Heart right ventricle (tissue), 16 donors: Measurements from ENCODE around the gene GPR37. TPM values are rescaled to one million over a fixed set of nuclear protein-coding genes. Genes with fewer than 3 reads are reported as not detected.

Source experiments
- ATAC-seq, 8 donors: fragments of 200-7000 bp; cut with Tn5 transposase; one replicate each; pipeline ENCODE4 v1.9.1; 2020; ENCODE audit warnings: mild to moderate bottlenecking in 8 of 8, moderate library complexity in 8 of 8, moderate number of reproducible peaks in 1 of 8
- DNase-seq, 2 donors: peaks; one replicate each; pipeline ENCODE4 v3.0.0-alpha.2; 2020
- H3K27ac ChIP-seq, 10 donors: fragments of 200-600 bp; sonication (generic) in 2 of 10; one replicate each; pipeline versions ENCODE4 v1.5.0 to v1.8.0; 2020 to 2022; ENCODE audit warnings: mild to moderate bottlenecking in 3 of 10
- H3K27me3 ChIP-seq, 7 donors: fragments of 200-600 bp; one replicate each; pipeline ENCODE4 v1.8.0; 2021 to 2022; ENCODE audit warnings: mild to moderate bottlenecking in 2 of 7
- H3K36me3 ChIP-seq, 9 donors: fragments of 200-600 bp; sonication (generic) in 1 of 9; one replicate each; pipeline versions ENCODE4 v1.5.0 to v1.8.0; 2020 to 2022; ENCODE audit warnings: mild to moderate bottlenecking in 2 of 9
- H3K4me1 ChIP-seq, 9 donors: fragments of 200-600 bp; sonication (generic) in 1 of 9; one replicate each; pipeline versions ENCODE4 v1.5.0 to v1.8.0; 2020 to 2022; ENCODE audit warnings: mild to moderate bottlenecking in 4 of 9
- H3K4me3 ChIP-seq, 10 donors: fragments of 200-600 bp; sonication (generic) in 2 of 10; one replicate each; pipeline versions ENCODE4 v1.5.0 to v1.8.0; 2020 to 2022; ENCODE audit warnings: mild to moderate bottlenecking in 7 of 10, moderate library complexity in 2 of 10
- H3K9me3 ChIP-seq, 11 donors: fragments of 200-600 bp in 10 of 11; sonication (generic) in 2 of 11; one replicate each; pipeline versions ENCODE4 v1.5.0 to v1.8.0; 2013 to 2022; ENCODE audit warnings: mild to moderate bottlenecking in 2 of 11, control low read depth in 1 of 11, moderate library complexity in 1 of 11
- WGBS, 2 donors: extraction: QIAGEN DNeasy Blood & Tissue Kit; methylation state at CpG; one replicate each; pipeline ENCODE4 v1.1.7; 2013; ENCODE audit warnings: inconsistent platforms in 1 of 2; 5-methylcytosine and 5-hydroxymethylcytosine counted together
- intact Hi-C, 10 donors: fragments of 100-400 bp; cut with DNase I; formaldehyde crosslinking; loops; one replicate each; pipeline versions ENCODE4 v1.11.1 to v1.14.2; 2022
- polyA plus RNA-seq, 2 donors: library from polyadenylated mRNA; stranded (reverse); fragments of 200-250 nt; gene quantifications; one replicate each; pipeline ENCODE4 v1.2.3, GENCODE V29; 2013
- total RNA-seq, 10 donors: library from RNA; stranded (reverse); fragmentation: NEBNext Ultra II Directional in 3 of 10; extraction: Animal tissue kit (Norgen Biotek cat#: 25700) in 3 of 10; gene quantifications; one replicate each; pipeline versions ENCODE4 v1.2.1 to v1.2.4, GENCODE V29; 2021 to 2023
- TF ChIP-seq, protein P1 (sequence below), 9 donors: fragments of 200-600 bp; sonication (generic) in 2 of 9; IDR thresholded peaks; one replicate each; pipeline versions ENCODE4 v1.5.0 to v1.8.0; 2021 to 2022; ENCODE audit warnings: antibody characterized with exemption in 9 of 9, mild to moderate bottlenecking in 5 of 9, moderate library complexity in 1 of 9
- donor health status: Arrhythmogenic right ventricular cardiomyopathy.
- donor health status: ischemic (EF 13 %, LVEDD 7.1; RV severe dilation, severe dysfunction).
- donor health status: healthy with polysubstance abuse.
- donor health status: DM: no; HTN: yes; CAD: no.
- donor health status: DM: no; HTN: no; CAD: no.
- donor health status: ischemic (EF 25% LVEDD 6.9; RV normal size, moderate dysfunction).
- donor health status: ischemic (EF 25% LVEDD 5.7; RV mildly dilated, moderate dysfunction).
- donor health status: healthy.
- donor health status: DM: yes; HTN: yes; CAD: no.
- donor health status: Ischemic cardiomyopathy.
- donor health status: ischemic (EF 35%, LVEDD 5.7; RV mildly dilated, moderate dysfunction).
- donor health status: nonischemic (EF 11% LVEDD 7.7; RV severe dilation, severe dysfunction).
- donor health status: DM: yes; HTN: yes; CAD: no.
- donor health status: PGD.
- donor health status: ischemic (EF 29% LVEDD 5.4; RV normal size, mild dysfunction).
- donor health status: nonischemic (EF 23%, LVEDD 6.1; RV moderate dilation, normal function).

The GPR37 gene
- total and polyA plus RNA-seq, 12 donors, result 0.04 to 0.15 (median 0.09) TPM; not detected in 9

- H3K9me3 ChIP-seq, result no peaks in the 10 kb centered on the region
- no peaks in the 10 kb centered on the region for H3K36me3 ChIP-seq
- no peak overlapping the region for H3K4me3 ChIP-seq
- intact Hi-C loops, result loop anchor here in 6 of 10 donors (5.0 to 10.0 kb wide), 5 partner anchors 608 to 626 kb away; no protein-coding TSS in a partner anchor
- TF ChIP-seq, protein P1, sequence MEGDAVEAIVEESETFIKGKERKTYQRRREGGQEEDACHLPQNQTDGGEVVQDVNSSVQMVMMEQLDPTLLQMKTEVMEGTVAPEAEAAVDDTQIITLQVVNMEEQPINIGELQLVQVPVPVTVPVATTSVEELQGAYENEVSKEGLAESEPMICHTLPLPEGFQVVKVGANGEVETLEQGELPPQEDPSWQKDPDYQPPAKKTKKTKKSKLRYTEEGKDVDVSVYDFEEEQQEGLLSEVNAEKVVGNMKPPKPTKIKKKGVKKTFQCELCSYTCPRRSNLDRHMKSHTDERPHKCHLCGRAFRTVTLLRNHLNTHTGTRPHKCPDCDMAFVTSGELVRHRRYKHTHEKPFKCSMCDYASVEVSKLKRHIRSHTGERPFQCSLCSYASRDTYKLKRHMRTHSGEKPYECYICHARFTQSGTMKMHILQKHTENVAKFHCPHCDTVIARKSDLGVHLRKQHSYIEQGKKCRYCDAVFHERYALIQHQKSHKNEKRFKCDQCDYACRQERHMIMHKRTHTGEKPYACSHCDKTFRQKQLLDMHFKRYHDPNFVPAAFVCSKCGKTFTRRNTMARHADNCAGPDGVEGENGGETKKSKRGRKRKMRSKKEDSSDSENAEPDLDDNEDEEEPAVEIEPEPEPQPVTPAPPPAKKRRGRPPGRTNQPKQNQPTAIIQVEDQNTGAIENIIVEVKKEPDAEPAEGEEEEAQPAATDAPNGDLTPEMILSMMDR (IDR thresholded peaks at IDR 0.05), result no peak
- ATAC-seq (no peak), DNase-seq (no peak)
- WGBS, 2 donors, result 95 to 97% methylated on average over 1 of the region's 1 CpG
- no peak overlapping the region for H3K27ac ChIP-seq
- H3K27me3 ChIP-seq, result peaks cover 0 to 10% (median 0%) of the 10 kb centered on the region in 7 donors
- no peaks in the 10 kb centered on the region for H3K4me1 ChIP-seq
Measured at GRCh38 chr7:124780608-124781007, 15.0 kb upstream of the GPR37 start.

- ATAC-seq, result no peak
- H3K4me1 ChIP-seq, result no peaks in the 10 kb centered on the region
- intact Hi-C loops, result loop anchor here in 6 of 10 donors (5.0 to 10.0 kb wide), 5 partner anchors 608 to 625 kb away; no protein-coding TSS in a partner anchor
- DNase-seq, result no peak
- H3K27me3 ChIP-seq, result peaks cover 0 to 10% (median 0%) of the 10 kb centered on the region in 7 donors
- no peak overlapping the region for H3K27ac ChIP-seq
- H3K36me3 ChIP-seq, result no peaks in the 10 kb centered on the region
- no peaks in the 10 kb centered on the region for H3K9me3 ChIP-seq
- no peak overlapping the region for H3K4me3 ChIP-seq
- TF ChIP-seq, protein P1 (IDR thresholded peaks at IDR 0.05), result no peak
Measured at GRCh38 chr7:124780056-124780455, 14.5 kb upstream of the GPR37 start.

GRCh38 chr7:124779620-124780019, 14.0 kb upstream of the GPR37 start:
- DNase-seq, result no peak
- H3K4me1 ChIP-seq, result no peaks in the 10 kb centered on the region
- intact Hi-C loops, result loop anchor here in 6 of 10 donors (5.0 to 10.0 kb wide), 5 partner anchors 607 to 625 kb away; no protein-coding TSS in a partner anchor
- TF ChIP-seq, protein P1 (IDR thresholded peaks at IDR 0.05), result no peak
- peaks cover 0 to 10% (median 0%) of the 10 kb centered on the region in 7 donors for H3K27me3 ChIP-seq
- no peaks in the 10 kb centered on the region for H3K9me3 ChIP-seq
- H3K36me3 ChIP-seq, result no peaks in the 10 kb centered on the region
- no peak overlapping the region for H3K27ac ChIP-seq
- H3K4me3 ChIP-seq, result no peak overlapping the region
- no peak for ATAC-seq

DNA sequence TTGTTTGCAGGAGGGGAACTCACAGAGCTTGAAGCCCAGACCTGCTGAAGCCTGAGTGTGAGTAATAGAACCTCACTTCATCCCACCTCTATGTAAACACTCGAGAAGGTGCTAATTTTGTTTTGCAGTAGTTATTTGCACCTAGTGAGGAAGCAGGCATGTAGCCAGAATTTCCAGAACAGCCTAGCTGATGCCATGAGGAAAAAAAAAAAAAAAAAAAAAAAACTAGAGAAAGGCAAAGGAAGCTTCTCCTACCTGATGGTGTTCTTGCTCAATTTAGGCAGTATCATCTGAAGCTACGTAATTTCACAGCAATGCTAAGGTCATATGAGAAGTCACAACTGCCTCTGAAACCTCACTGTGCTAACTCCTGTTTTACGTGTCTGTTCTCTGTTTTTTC, 13.6 kb upstream of the GPR37 start:
- DNase-seq (no peak), ATAC-seq (no peak)
- H3K27ac ChIP-seq, result no peak overlapping the region
- H3K27me3 ChIP-seq, result peaks cover 0 to 11% (median 0%) of the 10 kb centered on the region in 7 donors
- H3K4me1 ChIP-seq, result no peaks in the 10 kb centered on the region
- no peaks in the 10 kb centered on the region for H3K9me3 ChIP-seq
- WGBS, 2 donors, result 60 to 64% methylated on average over 3 of the region's 3 CpGs
- TF ChIP-seq, protein P1 (IDR thresholded peaks at IDR 0.05), result no peak
- no peak overlapping the region for H3K4me3 ChIP-seq
- H3K36me3 ChIP-seq, result no peaks in the 10 kb centered on the region
- intact Hi-C loops, result no loop called here
